GM23248 (cell line): ENCODE results near the gene CNTN1. TPM values are rescaled to one million over a fixed set of nuclear protein-coding genes. Genes with fewer than 3 reads are reported as not detected.

Source experiments
- DNase-seq: peaks from one replicate; pipeline ENCODE4 v3.0.0-alpha.2; 2015
- H2AFZ ChIP-seq: fragments of 200-600 bp; sonication (generic); 2 replicates; pipeline ENCODE4 v1.6.1; 2016; ENCODE audit warnings: antibody characterized with exemption
- H3F3A ChIP-seq: fragments of 200-600 bp; sonication (generic); 2 replicates; pipeline ENCODE4 v1.6.1; 2016; ENCODE audit warnings: mild to moderate bottlenecking, antibody characterized with exemption, mixed run types; ENCODE audit not compliant: insufficient read depth
- H3K27ac ChIP-seq: fragments of 200-600 bp; sonication (generic); 2 replicates; pipeline ENCODE4 v1.5.1; 2016; ENCODE audit warnings: mild to moderate bottlenecking
- H3K27me3 ChIP-seq: fragments of 200-600 bp; sonication (generic); replicated peaks from 2 replicates; pipeline ENCODE4 v1.6.1; 2016; ENCODE audit warnings: mild to moderate bottlenecking; ENCODE audit not compliant: insufficient read depth
- H3K36me3 ChIP-seq: fragments of 200-600 bp; sonication (generic); 2 replicates; pipeline ENCODE4 v1.6.1; 2016; ENCODE audit warnings: low read depth, mild to moderate bottlenecking
- H3K4me1 ChIP-seq: fragments of 200-600 bp; sonication (generic); 2 replicates; pipeline ENCODE4 v1.6.1; 2016; ENCODE audit warnings: mild to moderate bottlenecking; ENCODE audit not compliant: insufficient read depth
- H3K4me2 ChIP-seq: fragments of 200-600 bp; sonication (generic); one replicate; pipeline ENCODE4 v1.6.1; 2016; ENCODE audit warnings: mild to moderate bottlenecking; ENCODE audit not compliant: unreplicated experiment
- H3K4me3 ChIP-seq: fragments of 200-600 bp; sonication (generic); 2 replicates; pipeline ENCODE4 v1.5.1; 2016; ENCODE audit warnings: mild to moderate bottlenecking
- H3K79me2 ChIP-seq: fragments of 200-600 bp; sonication (generic); 2 replicates; pipeline ENCODE4 v1.6.1; 2016; ENCODE audit warnings: mild to moderate bottlenecking; ENCODE audit not compliant: insufficient read depth
- H3K9ac ChIP-seq: fragments of 200-600 bp; sonication (generic); 2 replicates; pipeline ENCODE4 v1.6.1; 2016; ENCODE audit warnings: mild to moderate bottlenecking
- H3K9me2 ChIP-seq: fragments of 200-600 bp; sonication (generic); 2 replicates; pipeline ENCODE4 v1.6.1; 2016; ENCODE audit warnings: mixed run types, mild to moderate bottlenecking, moderate library complexity; ENCODE audit not compliant: insufficient read depth
- H3K9me3 ChIP-seq: fragments of 200-600 bp; sonication (generic); one replicate; pipeline ENCODE4 v1.6.1; 2017; ENCODE audit warnings: low read depth
- H4K20me1 ChIP-seq: fragments of 200-600 bp; sonication (generic); 2 replicates; pipeline ENCODE4 v1.6.0; 2016; ENCODE audit not compliant: insufficient read depth
- EZH2 ChIP-seq: fragments of 200-600 bp; sonication (generic); IDR thresholded peaks from 2 replicates; pipeline ENCODE4 v1.6.1; 2018; ENCODE audit warnings: antibody characterized with exemption, mild to moderate bottlenecking; ENCODE audit not compliant: insufficient read depth, poor library complexity, severe bottlenecking
- EZH2phosphoT487 ChIP-seq: fragments of 200-600 bp; sonication (generic); IDR thresholded peaks from 2 replicates; pipeline ENCODE4 v1.6.1; 2018; ENCODE audit warnings: antibody characterized with exemption, moderate library complexity, mild to moderate bottlenecking, low read depth; ENCODE audit not compliant: insufficient read depth
- WGBS, 2 experiments: methylation state at CpG; one replicate each; pipeline ENCODE4 v1.1.6; 2015 to 2017; ENCODE audit warnings: low lambda C conversion rate in 2 of 2, low coverage in 1 of 2; ENCODE audit errors: missing lambda C conversion rate in 2 of 2; 5-methylcytosine and 5-hydroxymethylcytosine counted together
- in situ Hi-C: fragments of 300-500 bp; cut with MboI; formaldehyde crosslinking; loops from 2 replicates; pipeline ENCODE4 v1.15.0; 2020
- polyA plus RNA-seq: library from polyadenylated mRNA; unstranded; fragments of >200 nt; fragmentation: Nextera tagmentation; extraction: Ambion mirVana; gene quantifications from 2 replicates; pipeline ENCODE4 v1.2.1, GENCODE V29; 2016
- total RNA-seq: library from RNA; depleted of rRNA; stranded (reverse); fragments of >200 nt; shearing (Covaris generic); gene quantifications from 2 replicates; pipeline ENCODE4 v1.2.3, GENCODE V29; 2014

Gene CNTN1
- total and polyA plus RNA-seq, 2 experiments from 2014 or later, result 0.32 to 0.36 TPM

- WGBS, 2 experiments, result 59 to 62% methylated on average over 3 of the region's 3 CpGs
- Histone ChIP-seq H2AFZ (no peak overlapping the region), H3K9ac (no peak overlapping the region), H3K79me2 (no peaks in the 10 kb centered on the region), H3K4me1 (no peaks in the 10 kb centered on the region), H3K27me3 (no peaks in the 10 kb centered on the region), H3K36me3 (no peaks in the 10 kb centered on the region), H3K9me3 (no peaks in the 10 kb centered on the region), H3K27ac (no peak overlapping the region), H3K9me2 (no peaks in the 10 kb centered on the region), H3K4me2 (no peak overlapping the region), H3K4me3 (no peak overlapping the region), H4K20me1 (no peaks in the 10 kb centered on the region), H3F3A (no peaks in the 10 kb centered on the region)
- in situ Hi-C loops, result no loop called here
- no peak for TF ChIP-seq EZH2
- no peak for TF ChIP-seq EZH2phosphoT487
- DNase-seq, result no peak
Observed at GRCh38 chr12:40989785-40990184, 297.5 kb downstream of the CNTN1 start.

GRCh38 chr12:40992158-40992557, 299.9 kb downstream of the CNTN1 start:
- no peaks in the 10 kb centered on the region for H4K20me1 ChIP-seq
- no peaks in the 10 kb centered on the region for H3K9me3 ChIP-seq
- no peak overlapping the region for H3K9ac ChIP-seq
- H3K4me3 ChIP-seq, result no peak overlapping the region
- H3K27me3 ChIP-seq, result no peaks in the 10 kb centered on the region
- H3F3A ChIP-seq, result no peaks in the 10 kb centered on the region
- WGBS, 2 experiments, result 54 to 60% methylated on average over 4 of the region's 4 CpGs
- no peaks in the 10 kb centered on the region for H3K79me2 ChIP-seq
- no peaks in the 10 kb centered on the region for H3K36me3 ChIP-seq
- in situ Hi-C loops, result no loop called here
- no peak overlapping the region for H3K27ac ChIP-seq
- no peak overlapping the region for H2AFZ ChIP-seq
- DNase-seq, result no peak
- no peaks in the 10 kb centered on the region for H3K9me2 ChIP-seq
- TF ChIP-seq EZH2phosphoT487 (no peak), EZH2 (no peak)
- no peaks in the 10 kb centered on the region for H3K4me1 ChIP-seq
- no peak overlapping the region for H3K4me2 ChIP-seq

GRCh38 chr12:40992674-40993073, 300.4 kb downstream of the CNTN1 start:
- no peaks in the 10 kb centered on the region for H3K4me1 ChIP-seq

GRCh38 chr12:40993158-40993557, 300.9 kb downstream of the CNTN1 start:
- no peak for TF ChIP-seq EZH2phosphoT487
- H3K79me2 ChIP-seq, result no peaks in the 10 kb centered on the region
- H3K9me2 ChIP-seq, result no peaks in the 10 kb centered on the region
- H3K9ac ChIP-seq, result no peak overlapping the region
- H3K27me3 ChIP-seq, result no peaks in the 10 kb centered on the region
- no peak overlapping the region for H2AFZ ChIP-seq
- H3K4me1 ChIP-seq, result no peaks in the 10 kb centered on the region
- no peak overlapping the region for H3K27ac ChIP-seq
- no peaks in the 10 kb centered on the region for H3K9me3 ChIP-seq
- H3K4me2 ChIP-seq, result no peak overlapping the region
- DNase-seq, result no peak
- 90 to 92% methylated on average over 3 of the region's 3 CpGs for WGBS, 2 experiments
- H3K4me3 ChIP-seq, result no peak overlapping the region
- H3K36me3 ChIP-seq, result no peaks in the 10 kb centered on the region
- in situ Hi-C loops, result no loop called here
- H3F3A ChIP-seq, result no peaks in the 10 kb centered on the region
- no peaks in the 10 kb centered on the region for H4K20me1 ChIP-seq

More at GRCh38 chr12:40992674-40993073, 300.4 kb downstream of the CNTN1 start:
- Histone ChIP-seq H3K79me2 (no peaks in the 10 kb centered on the region), H3K4me3 (no peak overlapping the region), H3K36me3 (no peaks in the 10 kb centered on the region), H3K27me3 (no peaks in the 10 kb centered on the region), H2AFZ (no peak overlapping the region), H3K9ac (no peak overlapping the region), H3K9me3 (no peaks in the 10 kb centered on the region), H3F3A (no peaks in the 10 kb centered on the region), H3K4me2 (no peak overlapping the region), H3K9me2 (no peaks in the 10 kb centered on the region), H4K20me1 (no peaks in the 10 kb centered on the region), H3K27ac (no peak overlapping the region)
- 38 to 52% methylated on average over 1 of the region's 1 CpG for WGBS, 2 experiments
- in situ Hi-C loops, result no loop called here
- TF ChIP-seq EZH2phosphoT487, result no peak
- no peak for TF ChIP-seq EZH2
- DNase-seq, result no peak

- no peak overlapping the region for H3K27ac ChIP-seq
- no peaks in the 10 kb centered on the region for H4K20me1 ChIP-seq
- no peak overlapping the region for H2AFZ ChIP-seq
- H3K9ac ChIP-seq, result no peak overlapping the region
- H3K27me3 ChIP-seq, result no peaks in the 10 kb centered on the region
- in situ Hi-C loops, result no loop called here
- no peaks in the 10 kb centered on the region for H3K4me1 ChIP-seq
- H3K9me2 ChIP-seq, result no peaks in the 10 kb centered on the region
- H3K4me3 ChIP-seq, result no peak overlapping the region
- H3K9me3 ChIP-seq, result no peaks in the 10 kb centered on the region
- no peak for DNase-seq
- H3K36me3 ChIP-seq, result no peaks in the 10 kb centered on the region
- TF ChIP-seq EZH2phosphoT487 (no peak), EZH2 (no peak)
- H3K79me2 ChIP-seq, result no peaks in the 10 kb centered on the region
- H3F3A ChIP-seq, result no peaks in the 10 kb centered on the region
- H3K4me2 ChIP-seq, result no peak overlapping the region
- 48 to 55% methylated on average over 4 of the region's 4 CpGs for WGBS, 2 experiments
Observed at GRCh38 chr12:40996091-40996490, 303.9 kb downstream of the CNTN1 start.
